WTC11 (cell line): ENCODE results near the gene RNF145. TPM values are rescaled to one million over a fixed set of nuclear protein-coding genes. Genes with fewer than 3 reads are reported as not detected.

Source experiments
- ATAC-seq: fragments of 200-7000 bp; cut with Tn5 transposase; 2 replicates; pipeline ENCODE4 v1.10.0; 2021; ENCODE audit warnings: mild to moderate bottlenecking, moderate library complexity
- CTCF ChIA-PET: fragments of 300-600 bp; sonication (Branson Sonifier 250); formaldehyde crosslinking; loops from one replicate; lab custom pipeline; 2021; ENCODE audit warnings: antibody characterized with exemption; lab: Charles Lee
- POLR2A ChIA-PET: fragments of 350-600 bp; sonication (Branson Sonifier 250); formaldehyde crosslinking; loops from one replicate; lab custom pipeline; 2021; ENCODE audit warnings: antibody characterized with exemption; lab: Charles Lee
- DNase-seq: peaks from one replicate; pipeline ENCODE4 v3.0.0; 2021; ENCODE audit warnings: low spot score
- H3K27ac Mint-ChIP-seq: 2 replicates; pipeline ENCODE4 v1.8.0; 2021; ENCODE audit warnings: mixed read lengths
- H3K27me3 Mint-ChIP-seq: 2 replicates; pipeline ENCODE4 v1.8.0; 2021; ENCODE audit warnings: low read depth, mild to moderate bottlenecking, moderate library complexity, mixed read lengths
- H3K36me3 Mint-ChIP-seq: 2 replicates; pipeline ENCODE4 v1.8.0; 2021; ENCODE audit warnings: mixed read lengths
- H3K4me1 Mint-ChIP-seq: 2 replicates; pipeline ENCODE4 v1.8.0; 2022; ENCODE audit warnings: mixed read lengths
- H3K4me3 Mint-ChIP-seq: 2 replicates; pipeline ENCODE4 v1.8.0; 2021; ENCODE audit warnings: mild to moderate bottlenecking, moderate library complexity, mixed read lengths
- H3K9me3 Mint-ChIP-seq: 2 replicates; pipeline ENCODE4 v1.8.0; 2021; ENCODE audit warnings: mixed read lengths
- GABPB1 ChIP-seq: sonication (generic); formaldehyde crosslinking; IDR thresholded peaks from 2 replicates; pipeline ENCODE4 v1.8.1; 2023; ENCODE audit warnings: mild to moderate bottlenecking, missing genetic modification reagents
- MYBL2 ChIP-seq: sonication (generic); formaldehyde crosslinking; IDR thresholded peaks from 2 replicates; pipeline ENCODE4 v1.8.1; 2023; ENCODE audit warnings: mild to moderate bottlenecking, moderate library complexity, missing genetic modification reagents
- NR2C2 ChIP-seq: sonication (generic); formaldehyde crosslinking; IDR thresholded peaks from 2 replicates; pipeline ENCODE4 v1.8.0; 2022; ENCODE audit warnings: mild to moderate bottlenecking, missing genetic modification reagents
- RELA ChIP-seq: sonication (generic); formaldehyde crosslinking; IDR thresholded peaks from 2 replicates; pipeline ENCODE4 v1.8.1; 2022; ENCODE audit warnings: missing genetic modification reagents, mild to moderate bottlenecking, borderline replicate concordance
- SMAD4 ChIP-seq: sonication (generic); formaldehyde crosslinking; IDR thresholded peaks from 2 replicates; pipeline ENCODE4 v1.8.0; 2022; ENCODE audit warnings: mild to moderate bottlenecking, missing genetic modification reagents
- TCF7 ChIP-seq: sonication (generic); formaldehyde crosslinking; IDR thresholded peaks from 2 replicates; pipeline ENCODE4 v1.8.0; 2022; ENCODE audit warnings: mild to moderate bottlenecking, low read depth, missing genetic modification reagents, moderate library complexity
- TEAD1 ChIP-seq: sonication (generic); formaldehyde crosslinking; IDR thresholded peaks from 2 replicates; pipeline ENCODE4 v1.8.0; 2022; ENCODE audit warnings: mild to moderate bottlenecking, missing genetic modification reagents
- ZBTB21 ChIP-seq: sonication (generic); formaldehyde crosslinking; IDR thresholded peaks from 2 replicates; pipeline ENCODE4 v1.8.1; 2023; ENCODE audit warnings: mild to moderate bottlenecking, missing genetic modification reagents, borderline replicate concordance
- ZNF232 ChIP-seq: sonication (generic); formaldehyde crosslinking; IDR thresholded peaks from 2 replicates; pipeline ENCODE4 v1.8.0; 2022; ENCODE audit warnings: mild to moderate bottlenecking, missing genetic modification reagents
- ZNF671 ChIP-seq: fragments of 250-450 bp; sonication (Bioruptor Pico); IDR thresholded peaks from 2 replicates; pipeline ENCODE4 v1.8.0; 2021; ENCODE audit warnings: mild to moderate bottlenecking
- total RNA-seq: library from RNA; stranded (reverse); gene quantifications from 3 replicates; pipeline ENCODE4 v1.2.3, GENCODE V29; 2021
- TF ChIP-seq, protein P1 (sequence below): sonication (generic); formaldehyde crosslinking; IDR thresholded peaks from 2 replicates; pipeline ENCODE4 v1.8.1; 2022; ENCODE audit warnings: mild to moderate bottlenecking, moderate library complexity, missing genetic modification reagents
- TF ChIP-seq, protein P2 (sequence below): sonication (generic); formaldehyde crosslinking; conservative IDR thresholded peaks from 2 replicates; pipeline ENCODE4 v1.8.1; 2023; ENCODE audit warnings: mild to moderate bottlenecking, low read depth, missing genetic modification reagents, moderate library complexity
- TF ChIP-seq, protein P3 (sequence below): sonication (generic); formaldehyde crosslinking; conservative IDR thresholded peaks from 2 replicates; pipeline ENCODE4 v1.8.1; 2022; ENCODE audit warnings: mild to moderate bottlenecking, missing genetic modification reagents
- TF ChIP-seq, protein P4 (sequence below): sonication (generic); formaldehyde crosslinking; IDR thresholded peaks from 2 replicates; pipeline ENCODE4 v1.8.0; 2022; ENCODE audit warnings: missing genetic modification reagents
- TF ChIP-seq, protein P5 (sequence below): fragments of 250-450 bp; sonication (Bioruptor Pico); IDR thresholded peaks from 2 replicates; pipeline ENCODE4 v1.9.0; 2021; ENCODE audit warnings: mild to moderate bottlenecking
- TF ChIP-seq, protein P6 (sequence below): sonication (generic); formaldehyde crosslinking; IDR thresholded peaks from 2 replicates; pipeline ENCODE4 v1.8.1; 2023; ENCODE audit warnings: mild to moderate bottlenecking, missing genetic modification reagents
- TF ChIP-seq, protein P7 (sequence below): sonication (generic); formaldehyde crosslinking; IDR thresholded peaks from 2 replicates; pipeline ENCODE4 v1.8.1; 2023; ENCODE audit warnings: mild to moderate bottlenecking, missing genetic modification reagents, borderline replicate concordance
- TF ChIP-seq, protein P8 (sequence below): fragments of 250-450 bp; sonication (Bioruptor Pico); IDR thresholded peaks from 2 replicates; pipeline ENCODE4 v1.9.0; 2021; ENCODE audit warnings: moderate library complexity, mild to moderate bottlenecking, inconsistent platforms, borderline replicate concordance
- TF ChIP-seq, protein P9 (sequence below): sonication (generic); formaldehyde crosslinking; IDR thresholded peaks from 2 replicates; pipeline ENCODE4 v1.8.0; 2023; ENCODE audit warnings: missing genetic modification reagents

Gene RNF145
- total RNA-seq, 1 experiment from 2014 or later, result 76.8 TPM

DNA sequence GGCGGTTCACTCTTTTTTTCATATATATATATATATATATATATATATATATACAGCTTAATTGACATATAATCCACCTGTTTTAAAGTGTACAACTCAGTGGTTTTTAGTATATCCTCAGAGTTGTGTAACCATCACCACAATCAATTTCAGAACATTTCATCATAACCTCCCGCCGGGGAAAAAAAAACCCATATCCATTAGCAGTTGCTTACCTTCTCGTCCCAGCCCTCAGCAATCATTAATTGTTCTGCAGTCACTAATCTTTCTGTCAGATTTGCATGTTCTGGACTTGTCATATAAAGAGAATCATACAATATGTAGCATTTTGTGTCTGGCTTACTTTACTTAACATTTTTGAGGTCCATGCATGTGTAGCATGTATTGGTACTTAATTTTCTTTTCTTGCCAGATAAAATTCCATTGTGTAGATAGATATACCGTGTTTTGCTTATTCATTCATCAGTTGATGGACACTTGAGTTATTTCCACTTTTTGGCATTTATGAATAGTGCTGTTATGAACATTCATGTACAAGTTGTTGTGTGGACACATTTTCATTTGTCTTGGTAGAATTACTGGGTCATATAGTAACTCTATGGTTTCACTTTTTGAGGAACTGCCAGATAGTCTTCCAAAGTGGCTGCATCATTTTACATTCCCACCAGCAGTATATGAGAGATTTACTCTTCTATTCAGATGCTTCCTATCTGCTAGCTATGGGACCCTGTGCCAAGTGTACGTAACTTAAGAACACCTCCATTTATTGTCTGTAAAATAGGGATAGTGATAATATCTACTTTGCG is 3.5 kb upstream of the RNF145 start:
- no peak overlapping the region for H3K4me3 Mint-ChIP-seq
- no peaks in the 10 kb centered on the region for H3K9me3 Mint-ChIP-seq
- H3K27ac Mint-ChIP-seq, result no peak overlapping the region
- ChIA-PET POLR2A (no interaction called here), CTCF (interaction anchor here (0.7 kb wide), 1 partner anchor 533 kb away, joined by 3 read pairs; no protein-coding TSS in a partner anchor)
- peaks cover 23% of the 10 kb centered on the region for H3K4me1 Mint-ChIP-seq
- peaks cover 13% of the 10 kb centered on the region for H3K27me3 Mint-ChIP-seq
- ATAC-seq, result no peak
- no peak for DNase-seq
- H3K36me3 Mint-ChIP-seq, result no peaks in the 10 kb centered on the region
- TF ChIP-seq ZNF671 (CRISPR knock-in tag) (no peak), TEAD1 (no peak), NR2C2 (CRISPR knock-in tag) (no peak), ZBTB21 (CRISPR knock-in tag) (no peak), SMAD4 (CRISPR knock-in tag) (no peak), RELA (CRISPR knock-in tag) (no peak), ZNF232 (no peak), MYBL2 (no peak), TCF7 (CRISPR knock-in tag) (no peak), GABPB1 (CRISPR knock-in tag) (no peak)
- TF ChIP-seq, protein P1, sequence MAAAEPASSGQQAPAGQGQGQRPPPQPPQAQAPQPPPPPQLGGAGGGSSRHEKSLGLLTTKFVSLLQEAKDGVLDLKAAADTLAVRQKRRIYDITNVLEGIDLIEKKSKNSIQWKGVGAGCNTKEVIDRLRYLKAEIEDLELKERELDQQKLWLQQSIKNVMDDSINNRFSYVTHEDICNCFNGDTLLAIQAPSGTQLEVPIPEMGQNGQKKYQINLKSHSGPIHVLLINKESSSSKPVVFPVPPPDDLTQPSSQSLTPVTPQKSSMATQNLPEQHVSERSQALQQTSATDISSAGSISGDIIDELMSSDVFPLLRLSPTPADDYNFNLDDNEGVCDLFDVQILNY (CRISPR knock-in tag), result no peak
- TF ChIP-seq, protein P2, sequence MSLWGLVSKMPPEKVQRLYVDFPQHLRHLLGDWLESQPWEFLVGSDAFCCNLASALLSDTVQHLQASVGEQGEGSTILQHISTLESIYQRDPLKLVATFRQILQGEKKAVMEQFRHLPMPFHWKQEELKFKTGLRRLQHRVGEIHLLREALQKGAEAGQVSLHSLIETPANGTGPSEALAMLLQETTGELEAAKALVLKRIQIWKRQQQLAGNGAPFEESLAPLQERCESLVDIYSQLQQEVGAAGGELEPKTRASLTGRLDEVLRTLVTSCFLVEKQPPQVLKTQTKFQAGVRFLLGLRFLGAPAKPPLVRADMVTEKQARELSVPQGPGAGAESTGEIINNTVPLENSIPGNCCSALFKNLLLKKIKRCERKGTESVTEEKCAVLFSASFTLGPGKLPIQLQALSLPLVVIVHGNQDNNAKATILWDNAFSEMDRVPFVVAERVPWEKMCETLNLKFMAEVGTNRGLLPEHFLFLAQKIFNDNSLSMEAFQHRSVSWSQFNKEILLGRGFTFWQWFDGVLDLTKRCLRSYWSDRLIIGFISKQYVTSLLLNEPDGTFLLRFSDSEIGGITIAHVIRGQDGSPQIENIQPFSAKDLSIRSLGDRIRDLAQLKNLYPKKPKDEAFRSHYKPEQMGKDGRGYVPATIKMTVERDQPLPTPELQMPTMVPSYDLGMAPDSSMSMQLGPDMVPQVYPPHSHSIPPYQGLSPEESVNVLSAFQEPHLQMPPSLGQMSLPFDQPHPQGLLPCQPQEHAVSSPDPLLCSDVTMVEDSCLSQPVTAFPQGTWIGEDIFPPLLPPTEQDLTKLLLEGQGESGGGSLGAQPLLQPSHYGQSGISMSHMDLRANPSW (CRISPR knock-in tag), result no peak
- TF ChIP-seq, protein P3, sequence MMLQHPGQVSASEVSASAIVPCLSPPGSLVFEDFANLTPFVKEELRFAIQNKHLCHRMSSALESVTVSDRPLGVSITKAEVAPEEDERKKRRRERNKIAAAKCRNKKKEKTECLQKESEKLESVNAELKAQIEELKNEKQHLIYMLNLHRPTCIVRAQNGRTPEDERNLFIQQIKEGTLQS, result no peak
- TF ChIP-seq, protein P4, sequence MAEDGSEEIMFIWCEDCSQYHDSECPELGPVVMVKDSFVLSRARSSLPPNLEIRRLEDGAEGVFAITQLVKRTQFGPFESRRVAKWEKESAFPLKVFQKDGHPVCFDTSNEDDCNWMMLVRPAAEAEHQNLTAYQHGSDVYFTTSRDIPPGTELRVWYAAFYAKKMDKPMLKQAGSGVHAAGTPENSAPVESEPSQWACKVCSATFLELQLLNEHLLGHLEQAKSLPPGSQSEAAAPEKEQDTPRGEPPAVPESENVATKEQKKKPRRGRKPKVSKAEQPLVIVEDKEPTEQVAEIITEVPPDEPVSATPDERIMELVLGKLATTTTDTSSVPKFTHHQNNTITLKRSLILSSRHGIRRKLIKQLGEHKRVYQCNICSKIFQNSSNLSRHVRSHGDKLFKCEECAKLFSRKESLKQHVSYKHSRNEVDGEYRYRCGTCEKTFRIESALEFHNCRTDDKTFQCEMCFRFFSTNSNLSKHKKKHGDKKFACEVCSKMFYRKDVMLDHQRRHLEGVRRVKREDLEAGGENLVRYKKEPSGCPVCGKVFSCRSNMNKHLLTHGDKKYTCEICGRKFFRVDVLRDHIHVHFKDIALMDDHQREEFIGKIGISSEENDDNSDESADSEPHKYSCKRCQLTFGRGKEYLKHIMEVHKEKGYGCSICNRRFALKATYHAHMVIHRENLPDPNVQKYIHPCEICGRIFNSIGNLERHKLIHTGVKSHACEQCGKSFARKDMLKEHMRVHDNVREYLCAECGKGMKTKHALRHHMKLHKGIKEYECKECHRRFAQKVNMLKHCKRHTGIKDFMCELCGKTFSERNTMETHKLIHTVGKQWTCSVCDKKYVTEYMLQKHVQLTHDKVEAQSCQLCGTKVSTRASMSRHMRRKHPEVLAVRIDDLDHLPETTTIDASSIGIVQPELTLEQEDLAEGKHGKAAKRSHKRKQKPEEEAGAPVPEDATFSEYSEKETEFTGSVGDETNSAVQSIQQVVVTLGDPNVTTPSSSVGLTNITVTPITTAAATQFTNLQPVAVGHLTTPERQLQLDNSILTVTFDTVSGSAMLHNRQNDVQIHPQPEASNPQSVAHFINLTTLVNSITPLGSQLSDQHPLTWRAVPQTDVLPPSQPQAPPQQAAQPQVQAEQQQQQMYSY (CRISPR knock-in tag), result no peak
- TF ChIP-seq, protein P5, sequence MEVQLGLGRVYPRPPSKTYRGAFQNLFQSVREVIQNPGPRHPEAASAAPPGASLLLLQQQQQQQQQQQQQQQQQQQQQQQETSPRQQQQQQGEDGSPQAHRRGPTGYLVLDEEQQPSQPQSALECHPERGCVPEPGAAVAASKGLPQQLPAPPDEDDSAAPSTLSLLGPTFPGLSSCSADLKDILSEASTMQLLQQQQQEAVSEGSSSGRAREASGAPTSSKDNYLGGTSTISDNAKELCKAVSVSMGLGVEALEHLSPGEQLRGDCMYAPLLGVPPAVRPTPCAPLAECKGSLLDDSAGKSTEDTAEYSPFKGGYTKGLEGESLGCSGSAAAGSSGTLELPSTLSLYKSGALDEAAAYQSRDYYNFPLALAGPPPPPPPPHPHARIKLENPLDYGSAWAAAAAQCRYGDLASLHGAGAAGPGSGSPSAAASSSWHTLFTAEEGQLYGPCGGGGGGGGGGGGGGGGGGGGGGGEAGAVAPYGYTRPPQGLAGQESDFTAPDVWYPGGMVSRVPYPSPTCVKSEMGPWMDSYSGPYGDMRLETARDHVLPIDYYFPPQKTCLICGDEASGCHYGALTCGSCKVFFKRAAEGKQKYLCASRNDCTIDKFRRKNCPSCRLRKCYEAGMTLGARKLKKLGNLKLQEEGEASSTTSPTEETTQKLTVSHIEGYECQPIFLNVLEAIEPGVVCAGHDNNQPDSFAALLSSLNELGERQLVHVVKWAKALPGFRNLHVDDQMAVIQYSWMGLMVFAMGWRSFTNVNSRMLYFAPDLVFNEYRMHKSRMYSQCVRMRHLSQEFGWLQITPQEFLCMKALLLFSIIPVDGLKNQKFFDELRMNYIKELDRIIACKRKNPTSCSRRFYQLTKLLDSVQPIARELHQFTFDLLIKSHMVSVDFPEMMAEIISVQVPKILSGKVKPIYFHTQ (CRISPR knock-in tag), result no peak
- TF ChIP-seq, protein P6, sequence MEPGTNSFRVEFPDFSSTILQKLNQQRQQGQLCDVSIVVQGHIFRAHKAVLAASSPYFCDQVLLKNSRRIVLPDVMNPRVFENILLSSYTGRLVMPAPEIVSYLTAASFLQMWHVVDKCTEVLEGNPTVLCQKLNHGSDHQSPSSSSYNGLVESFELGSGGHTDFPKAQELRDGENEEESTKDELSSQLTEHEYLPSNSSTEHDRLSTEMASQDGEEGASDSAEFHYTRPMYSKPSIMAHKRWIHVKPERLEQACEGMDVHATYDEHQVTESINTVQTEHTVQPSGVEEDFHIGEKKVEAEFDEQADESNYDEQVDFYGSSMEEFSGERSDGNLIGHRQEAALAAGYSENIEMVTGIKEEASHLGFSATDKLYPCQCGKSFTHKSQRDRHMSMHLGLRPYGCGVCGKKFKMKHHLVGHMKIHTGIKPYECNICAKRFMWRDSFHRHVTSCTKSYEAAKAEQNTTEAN (CRISPR knock-in tag), result no peak
- TF ChIP-seq, protein P7, sequence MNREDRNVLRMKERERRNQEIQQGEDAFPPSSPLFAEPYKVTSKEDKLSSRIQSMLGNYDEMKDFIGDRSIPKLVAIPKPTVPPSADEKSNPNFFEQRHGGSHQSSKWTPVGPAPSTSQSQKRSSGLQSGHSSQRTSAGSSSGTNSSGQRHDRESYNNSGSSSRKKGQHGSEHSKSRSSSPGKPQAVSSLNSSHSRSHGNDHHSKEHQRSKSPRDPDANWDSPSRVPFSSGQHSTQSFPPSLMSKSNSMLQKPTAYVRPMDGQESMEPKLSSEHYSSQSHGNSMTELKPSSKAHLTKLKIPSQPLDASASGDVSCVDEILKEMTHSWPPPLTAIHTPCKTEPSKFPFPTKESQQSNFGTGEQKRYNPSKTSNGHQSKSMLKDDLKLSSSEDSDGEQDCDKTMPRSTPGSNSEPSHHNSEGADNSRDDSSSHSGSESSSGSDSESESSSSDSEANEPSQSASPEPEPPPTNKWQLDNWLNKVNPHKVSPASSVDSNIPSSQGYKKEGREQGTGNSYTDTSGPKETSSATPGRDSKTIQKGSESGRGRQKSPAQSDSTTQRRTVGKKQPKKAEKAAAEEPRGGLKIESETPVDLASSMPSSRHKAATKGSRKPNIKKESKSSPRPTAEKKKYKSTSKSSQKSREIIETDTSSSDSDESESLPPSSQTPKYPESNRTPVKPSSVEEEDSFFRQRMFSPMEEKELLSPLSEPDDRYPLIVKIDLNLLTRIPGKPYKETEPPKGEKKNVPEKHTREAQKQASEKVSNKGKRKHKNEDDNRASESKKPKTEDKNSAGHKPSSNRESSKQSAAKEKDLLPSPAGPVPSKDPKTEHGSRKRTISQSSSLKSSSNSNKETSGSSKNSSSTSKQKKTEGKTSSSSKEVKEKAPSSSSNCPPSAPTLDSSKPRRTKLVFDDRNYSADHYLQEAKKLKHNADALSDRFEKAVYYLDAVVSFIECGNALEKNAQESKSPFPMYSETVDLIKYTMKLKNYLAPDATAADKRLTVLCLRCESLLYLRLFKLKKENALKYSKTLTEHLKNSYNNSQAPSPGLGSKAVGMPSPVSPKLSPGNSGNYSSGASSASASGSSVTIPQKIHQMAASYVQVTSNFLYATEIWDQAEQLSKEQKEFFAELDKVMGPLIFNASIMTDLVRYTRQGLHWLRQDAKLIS (CRISPR knock-in tag), result no peak
- TF ChIP-seq, protein P8, sequence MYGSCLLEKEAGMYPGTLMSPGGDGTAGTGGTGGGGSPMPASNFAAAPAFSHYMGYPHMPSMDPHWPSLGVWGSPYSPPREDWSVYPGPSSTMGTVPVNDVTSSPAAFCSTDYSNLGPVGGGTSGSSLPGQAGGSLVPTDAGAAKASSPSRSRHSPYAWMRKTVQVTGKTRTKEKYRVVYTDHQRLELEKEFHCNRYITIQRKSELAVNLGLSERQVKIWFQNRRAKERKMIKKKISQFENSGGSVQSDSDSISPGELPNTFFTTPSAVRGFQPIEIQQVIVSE (CRISPR knock-in tag), result no peak
- TF ChIP-seq, protein P9, sequence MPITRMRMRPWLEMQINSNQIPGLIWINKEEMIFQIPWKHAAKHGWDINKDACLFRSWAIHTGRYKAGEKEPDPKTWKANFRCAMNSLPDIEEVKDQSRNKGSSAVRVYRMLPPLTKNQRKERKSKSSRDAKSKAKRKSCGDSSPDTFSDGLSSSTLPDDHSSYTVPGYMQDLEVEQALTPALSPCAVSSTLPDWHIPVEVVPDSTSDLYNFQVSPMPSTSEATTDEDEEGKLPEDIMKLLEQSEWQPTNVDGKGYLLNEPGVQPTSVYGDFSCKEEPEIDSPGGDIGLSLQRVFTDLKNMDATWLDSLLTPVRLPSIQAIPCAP, result no peak
